ENCODE results near the gene SCARF2.

SCARF2 gene

DNA sequence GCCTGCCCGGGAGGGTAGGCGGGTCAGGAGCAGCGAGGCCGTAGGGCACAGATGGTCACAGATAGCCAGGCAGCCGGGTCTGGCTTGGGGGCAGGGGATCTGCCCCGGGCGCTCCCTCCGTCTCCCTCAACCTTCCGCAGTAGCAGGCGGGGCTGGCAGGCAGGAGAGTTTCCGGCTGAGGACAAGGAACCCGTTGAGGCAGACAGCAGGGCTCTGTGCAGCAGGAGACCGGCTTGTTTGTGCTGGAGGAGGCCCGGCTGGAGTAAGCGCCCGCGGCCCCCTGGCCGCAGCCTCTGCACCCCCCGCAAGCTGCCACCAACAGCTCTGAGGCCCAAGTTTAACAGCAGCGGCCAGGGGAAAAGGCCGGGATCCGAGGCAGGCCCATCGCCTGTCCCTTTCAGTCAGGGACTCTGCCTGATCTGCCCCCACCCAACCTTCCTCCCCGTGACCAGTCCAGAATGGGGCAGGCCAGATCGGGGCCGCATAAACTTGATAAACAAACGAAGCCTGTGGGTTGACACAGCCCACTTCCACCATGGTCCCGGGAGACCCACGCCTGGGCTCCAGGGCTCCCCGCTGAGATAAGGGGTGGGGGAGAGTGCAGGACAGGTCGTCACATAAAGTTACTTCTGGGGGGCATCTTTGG, 13.6 kb downstream of the SCARF2 start:
- Histone ChIP-seq H3K4me3 (ENCODE audit: low read depth in 1 of 2, low read length in 2 of 2) (no peak overlapping the region), H3K4me1 (ENCODE audit: insufficient read depth, low read length) (peaks cover 15% of the 10 kb centered on the region), H2AFZ (ENCODE audit: low read depth, low read length) (no peak overlapping the region), H3K27ac (ENCODE audit: low read length) (no peak overlapping the region), H4K20me1 (ENCODE audit: insufficient read depth, low read length) (peaks cover 8% of the 10 kb centered on the region; the same call in 1 of the 2 replicates), H3K4me2 (ENCODE audit: insufficient read depth, low read length) (no peak overlapping the region), H3K9me3 (ENCODE audit: insufficient read depth, low read length, severe bottlenecking) (no peaks in the 10 kb centered on the region), H3K79me2 (ENCODE audit: insufficient read depth, low read length) (no peaks in the 10 kb centered on the region), H3K9ac (ENCODE audit: low read depth, low read length) (no peak overlapping the region), H3K36me3 (ENCODE audit: insufficient read depth, low read length) (no peaks in the 10 kb centered on the region), H3K27me3 (ENCODE audit: insufficient read depth, low read length, poor library complexity) (no peaks in the 10 kb centered on the region)
- DNase-seq (no peak), ATAC-seq (ENCODE audit: insufficient read depth, low read depth) (no peak)
- TF ChIP-seq EZH2 (IDR thresholded peaks at IDR 0.05; ENCODE audit: borderline replicate concordance, low read depth, low read length, severe bottlenecking) = no peak
- TF ChIP-seq, protein P1, sequence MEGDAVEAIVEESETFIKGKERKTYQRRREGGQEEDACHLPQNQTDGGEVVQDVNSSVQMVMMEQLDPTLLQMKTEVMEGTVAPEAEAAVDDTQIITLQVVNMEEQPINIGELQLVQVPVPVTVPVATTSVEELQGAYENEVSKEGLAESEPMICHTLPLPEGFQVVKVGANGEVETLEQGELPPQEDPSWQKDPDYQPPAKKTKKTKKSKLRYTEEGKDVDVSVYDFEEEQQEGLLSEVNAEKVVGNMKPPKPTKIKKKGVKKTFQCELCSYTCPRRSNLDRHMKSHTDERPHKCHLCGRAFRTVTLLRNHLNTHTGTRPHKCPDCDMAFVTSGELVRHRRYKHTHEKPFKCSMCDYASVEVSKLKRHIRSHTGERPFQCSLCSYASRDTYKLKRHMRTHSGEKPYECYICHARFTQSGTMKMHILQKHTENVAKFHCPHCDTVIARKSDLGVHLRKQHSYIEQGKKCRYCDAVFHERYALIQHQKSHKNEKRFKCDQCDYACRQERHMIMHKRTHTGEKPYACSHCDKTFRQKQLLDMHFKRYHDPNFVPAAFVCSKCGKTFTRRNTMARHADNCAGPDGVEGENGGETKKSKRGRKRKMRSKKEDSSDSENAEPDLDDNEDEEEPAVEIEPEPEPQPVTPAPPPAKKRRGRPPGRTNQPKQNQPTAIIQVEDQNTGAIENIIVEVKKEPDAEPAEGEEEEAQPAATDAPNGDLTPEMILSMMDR (IDR thresholded peaks at IDR 0.05; ENCODE audit: borderline replicate concordance, extremely low read depth, low read length, poor library complexity, severe bottlenecking) = no peak

DNA sequence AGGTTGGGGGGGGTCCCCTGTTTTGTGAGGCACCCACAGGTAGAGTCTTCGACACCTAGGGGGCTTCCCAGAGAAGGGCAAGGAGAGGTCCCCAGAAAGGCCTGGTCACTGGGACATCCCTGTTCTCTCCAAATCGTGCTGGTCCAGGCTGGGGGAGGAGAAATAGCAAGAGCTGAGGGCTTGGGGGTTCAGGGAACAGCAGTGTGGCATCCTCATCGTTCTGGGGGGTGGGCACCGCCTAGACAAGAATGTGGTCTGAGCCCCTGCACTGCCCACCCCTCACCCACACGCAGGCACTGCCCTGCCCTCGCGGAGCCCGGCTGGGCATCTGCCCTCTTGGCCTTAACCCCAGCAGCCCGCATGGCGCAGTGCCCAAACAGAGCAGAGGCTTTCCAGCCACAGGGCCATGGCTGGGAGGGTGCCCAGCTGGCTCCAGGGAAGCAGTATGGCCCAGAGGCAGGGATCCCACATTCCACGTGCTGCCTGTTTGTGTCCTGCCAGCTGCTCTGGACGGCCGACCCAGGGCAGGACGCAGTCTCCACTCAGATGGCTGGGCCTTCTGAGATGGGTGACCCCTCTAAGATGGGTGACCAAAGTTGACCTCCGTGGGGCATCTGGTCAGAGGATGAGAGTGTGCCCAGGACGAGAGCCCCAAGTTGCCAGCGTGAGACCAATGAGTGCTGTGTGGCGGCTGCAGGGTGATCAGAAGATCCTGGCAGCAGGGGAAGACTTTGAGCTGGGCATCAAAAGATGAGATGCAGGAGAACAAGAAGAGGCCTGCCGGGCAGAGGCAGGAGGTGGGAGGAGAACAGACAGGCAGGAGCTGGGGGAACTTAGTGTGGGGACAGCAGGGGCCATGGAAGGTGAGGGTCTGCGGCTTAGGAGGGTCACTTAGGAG, 14.4 kb downstream of the SCARF2 start:
- ATAC-seq (ENCODE audit: insufficient read depth, low read depth) (no peak), DNase-seq (no peak)
- H3K36me3 ChIP-seq (ENCODE audit: insufficient read depth, low read length) = no peaks in the 10 kb centered on the region
- H3K4me3 ChIP-seq (ENCODE audit: low read depth in 1 of 2, low read length in 2 of 2) = no peak overlapping the region
- H4K20me1 ChIP-seq (ENCODE audit: insufficient read depth, low read length) = 0 out of 2 replicates have a peak, but pooled peaks cover 5% of the 10 kb centered on the region
- no peaks in the 10 kb centered on the region for H3K27me3 ChIP-seq (ENCODE audit: insufficient read depth, low read length, poor library complexity)
- no peaks in the 10 kb centered on the region for H3K9me3 ChIP-seq (ENCODE audit: insufficient read depth, low read length, severe bottlenecking)
- H3K9ac ChIP-seq (ENCODE audit: low read depth, low read length) = no peak overlapping the region
- H2AFZ ChIP-seq (ENCODE audit: low read depth, low read length) = no peak overlapping the region
- no peak overlapping the region for H3K27ac ChIP-seq (ENCODE audit: low read length)
- H3K79me2 ChIP-seq (ENCODE audit: insufficient read depth, low read length) = no peaks in the 10 kb centered on the region
- H3K4me2 ChIP-seq (ENCODE audit: insufficient read depth, low read length) = no peak overlapping the region
- peaks cover 14% of the 10 kb centered on the region for H3K4me1 ChIP-seq (ENCODE audit: insufficient read depth, low read length)
- no peak for TF ChIP-seq EZH2 (IDR thresholded peaks at IDR 0.05; ENCODE audit: borderline replicate concordance, low read depth, low read length, severe bottlenecking)
- TF ChIP-seq, protein P1 (IDR thresholded peaks at IDR 0.05; ENCODE audit: borderline replicate concordance, extremely low read depth, low read length, poor library complexity, severe bottlenecking) = no peak

DNA sequence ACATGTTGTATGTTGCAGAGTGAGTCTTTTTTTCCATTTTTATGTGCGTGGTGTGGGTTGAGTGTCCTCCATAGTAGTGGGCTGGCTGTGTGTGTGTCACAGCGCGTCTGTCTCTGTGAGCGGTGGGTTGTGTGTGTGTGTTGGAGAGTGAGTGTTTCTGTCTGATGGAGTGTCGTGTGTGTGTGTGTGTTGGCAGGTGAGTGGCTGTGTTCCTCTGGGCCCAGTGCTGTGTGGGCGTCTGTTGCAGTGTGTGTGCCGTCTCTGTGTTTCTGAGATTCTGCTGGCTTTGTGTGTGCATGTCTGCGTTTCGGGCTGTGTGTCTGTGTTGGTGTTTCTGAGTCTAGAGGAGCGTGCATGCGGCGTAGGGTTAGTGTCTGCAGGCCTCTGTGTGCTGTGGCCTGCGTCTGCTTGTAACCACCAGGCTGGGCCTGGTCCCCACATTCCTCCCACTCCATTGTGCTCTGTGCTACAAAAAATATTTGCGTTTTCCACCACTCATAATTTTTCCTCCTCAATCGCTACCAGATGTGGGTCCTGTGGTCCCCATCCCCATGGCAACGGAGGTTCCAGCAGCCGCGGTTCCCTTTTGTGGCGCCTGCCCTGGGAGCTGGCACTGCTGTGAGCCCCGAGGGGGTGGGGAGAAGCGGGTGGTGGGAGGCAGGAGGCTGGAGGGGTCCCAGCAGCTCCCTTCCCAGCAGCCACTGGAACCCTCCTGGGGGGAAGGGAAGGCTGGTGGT, 15.2 kb downstream of the SCARF2 start:
- Histone ChIP-seq H3K4me1 (ENCODE audit: insufficient read depth, low read length) (peaks cover 22% of the 10 kb centered on the region), H3K4me3 (ENCODE audit: low read depth in 1 of 2, low read length in 2 of 2) (no peak overlapping the region), H3K9ac (ENCODE audit: low read depth, low read length) (no peak overlapping the region), H4K20me1 (ENCODE audit: insufficient read depth, low read length) (0 out of 2 replicates have a peak, but pooled peaks cover 5% of the 10 kb centered on the region), H2AFZ (ENCODE audit: low read depth, low read length) (no peak overlapping the region), H3K27ac (ENCODE audit: low read length) (no peak overlapping the region), H3K4me2 (ENCODE audit: insufficient read depth, low read length) (no peak overlapping the region), H3K79me2 (ENCODE audit: insufficient read depth, low read length) (no peaks in the 10 kb centered on the region), H3K9me3 (ENCODE audit: insufficient read depth, low read length, severe bottlenecking) (no peaks in the 10 kb centered on the region), H3K36me3 (ENCODE audit: insufficient read depth, low read length) (no peaks in the 10 kb centered on the region), H3K27me3 (ENCODE audit: insufficient read depth, low read length, poor library complexity) (no peaks in the 10 kb centered on the region)
- DNase-seq (peak; percentile 73), ATAC-seq (ENCODE audit: insufficient read depth, low read depth) (peak; percentile 70)
- TF ChIP-seq EZH2 (IDR thresholded peaks at IDR 0.05; ENCODE audit: borderline replicate concordance, low read depth, low read length, severe bottlenecking) = no peak
- TF ChIP-seq, protein P1 (IDR thresholded peaks at IDR 0.05; ENCODE audit: borderline replicate concordance, extremely low read depth, low read length, poor library complexity, severe bottlenecking) = no peak
